HG03460 (cell line): ENCODE data around the gene PSTPIP1.
A peak's percentile ranks its signal among the peaks of the same experiment; 100 is the strongest.

Experiments used
- ATAC-seq: cut with Tn5 transposase; IDR thresholded peaks from one replicate; pipeline ENCODE4 v1.9.1; 2021; ENCODE audit not compliant: unreplicated experiment

Gene PSTPIP1

GRCh38 chr15:76978522-76979330 lies 16.2 kb upstream of the PSTPIP1 start:
- no peak for ATAC-seq

GRCh38 chr15:76979331-76979925 lies 15.5 kb upstream of the PSTPIP1 start:
- ATAC-seq: no peak

GRCh38 chr15:76979996-76980520 lies 14.9 kb upstream of the PSTPIP1 start:
- ATAC-seq: no peak

GRCh38 chr15:76982356-76982755 lies 12.6 kb upstream of the PSTPIP1 start:
- ATAC-seq: no peak

- no peak for ATAC-seq
Measured at GRCh38 chr15:76982756-76983155, 12.2 kb upstream of the PSTPIP1 start.

GRCh38 chr15:76983590-76984375 lies 11.1 kb upstream of the PSTPIP1 start:
- ATAC-seq: no peak

GRCh38 chr15:76986743-76987142 lies 8.2 kb upstream of the PSTPIP1 start:
- ATAC-seq: no peak

- ATAC-seq: no peak
Measured at GRCh38 chr15:76987276-76987675, 7.7 kb upstream of the PSTPIP1 start.

GRCh38 chr15:76987896-76988860 lies 6.7 kb upstream of the PSTPIP1 start:
- ATAC-seq: peak; percentile 80

- no peak for ATAC-seq
Measured at GRCh38 chr15:76988867-76989780, 5.8 kb upstream of the PSTPIP1 start.

GRCh38 chr15:76991048-76991447 lies 3.9 kb upstream of the PSTPIP1 start:
- no peak for ATAC-seq

GRCh38 chr15:76991741-76992645 lies 2.9 kb upstream of the PSTPIP1 start:
- no peak for ATAC-seq

- no peak for ATAC-seq
Measured at GRCh38 chr15:76993114-76993725, 1.7 kb upstream of the PSTPIP1 start.

GRCh38 chr15:76994001-76994400 lies 925 bp upstream of the PSTPIP1 start:
- no peak for ATAC-seq

GRCh38 chr15:76994496-76994895 lies 430 bp upstream of the PSTPIP1 start:
- no peak for ATAC-seq

- ATAC-seq: no peak
Measured at GRCh38 chr15:76996076-76996525, 1.2 kb downstream of the PSTPIP1 start.

GRCh38 chr15:76996526-76997401 lies 1.8 kb downstream of the PSTPIP1 start:
- no peak for ATAC-seq
